Skeletal muscle satellite cell (primary cell): Measurements from ENCODE around the gene HLA-DRB1.
"Not testable (repeated sequence)": the region's sequence is repeated elsewhere in the genome, so short reads cannot be mapped to it uniquely, and the experiment has no call there.

Source experiments
- H3K27me3 ChIP-seq: 2 replicates; pipeline ENCODE4 v1.7.0; 2013; ENCODE audit warnings: low read length; ENCODE audit not compliant: control insufficient read depth, insufficient read depth
- H3K36me3 ChIP-seq: 2 replicates; pipeline ENCODE4 v1.7.0; 2013; ENCODE audit warnings: mild to moderate bottlenecking, control low read depth, low read length; ENCODE audit not compliant: insufficient read depth
- H3K4me1 ChIP-seq: 2 replicates; pipeline ENCODE4 v1.7.0; 2013; ENCODE audit warnings: low read length; ENCODE audit not compliant: control insufficient read depth, insufficient read depth
- H3K4me2 ChIP-seq: 2 replicates; pipeline ENCODE4 v1.7.0; 2013; ENCODE audit warnings: mild to moderate bottlenecking, low read length
- H3K4me3 ChIP-seq: 2 replicates; pipeline ENCODE4 v1.7.0; 2013; ENCODE audit warnings: low read length
- H3K9ac ChIP-seq: 2 replicates; pipeline ENCODE4 v1.7.0; 2013; ENCODE audit warnings: mild to moderate bottlenecking, low read depth, low read length, moderate library complexity
- H3K9me3 ChIP-seq: replicated peaks from 2 replicates; pipeline ENCODE4 v1.7.0; 2013; ENCODE audit warnings: mild to moderate bottlenecking, control low read depth, low read length

The HLA-DRB1 gene

GRCh38 chr6:32607263-32607987 is 17.8 kb upstream of the HLA-DRB1 start:
- Histone ChIP-seq H3K4me1 (no peaks in the 10 kb centered on the region), H3K9ac (no peak overlapping the region), H3K4me3 (no peak overlapping the region), H3K9me3 (no peaks in the 10 kb centered on the region), H3K36me3 (no peaks in the 10 kb centered on the region), H3K27me3 (no peaks in the 10 kb centered on the region), H3K4me2 (no peak overlapping the region)

DNA sequence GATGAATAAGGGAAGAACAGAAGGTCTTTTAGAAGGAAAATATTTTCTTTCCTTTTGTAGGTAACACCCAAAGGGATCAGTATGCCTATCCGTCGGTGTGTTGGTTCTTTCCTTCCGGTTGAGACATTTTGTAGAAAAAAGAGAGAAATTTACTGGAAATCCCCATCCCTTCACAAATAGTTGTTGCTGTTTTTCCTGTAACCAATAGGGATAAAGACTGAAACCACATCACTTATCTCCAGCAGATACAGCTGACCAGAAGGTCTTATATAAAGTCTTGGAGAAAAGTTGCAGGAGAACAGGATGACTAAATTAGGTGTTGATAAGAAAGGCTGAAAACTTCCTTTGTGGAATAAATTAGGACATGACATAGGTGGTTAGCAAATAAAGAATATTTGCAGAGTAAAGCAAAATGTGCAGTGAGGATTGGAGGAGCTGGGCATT is 14.8 kb upstream of the HLA-DRB1 start:
- no peak overlapping the region for H3K4me3 ChIP-seq
- H3K4me1 ChIP-seq, result no peaks in the 10 kb centered on the region
- no peak overlapping the region for H3K4me2 ChIP-seq
- no peak overlapping the region for H3K9ac ChIP-seq
- no peaks in the 10 kb centered on the region for H3K36me3 ChIP-seq
- H3K27me3 ChIP-seq, result no peaks in the 10 kb centered on the region
- no peaks in the 10 kb centered on the region for H3K9me3 ChIP-seq

DNA sequence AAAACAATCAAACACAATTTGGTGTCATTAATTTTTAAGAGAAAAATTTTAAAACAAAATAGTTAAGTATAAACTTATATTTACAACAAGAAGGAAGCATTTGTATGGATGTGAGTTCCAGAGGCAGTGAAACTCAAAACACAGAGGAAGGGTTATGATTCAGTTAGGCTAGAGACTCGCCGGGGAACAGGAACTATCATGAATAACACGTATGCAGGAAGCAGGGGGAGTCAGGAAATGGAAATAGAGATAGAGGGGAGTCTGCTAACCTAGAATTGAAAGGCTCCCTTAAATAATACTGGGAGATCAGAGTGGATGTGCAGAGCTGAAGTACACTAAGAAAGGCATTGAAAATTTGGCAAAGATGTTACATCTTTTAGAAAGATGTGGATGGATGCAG is 14.2 kb upstream of the HLA-DRB1 start:
- H3K4me1 ChIP-seq, result no peaks in the 10 kb centered on the region
- no peak overlapping the region for H3K9ac ChIP-seq
- H3K4me3 ChIP-seq, result no peak overlapping the region

GRCh38 chr6:32603222-32603621 is 13.6 kb upstream of the HLA-DRB1 start:
- H3K9me3 ChIP-seq, result no peaks in the 10 kb centered on the region
- no peaks in the 10 kb centered on the region for H3K27me3 ChIP-seq
- no peak overlapping the region for H3K4me2 ChIP-seq
- no peak overlapping the region for H3K4me3 ChIP-seq
- no peaks in the 10 kb centered on the region for H3K4me1 ChIP-seq
- no peaks in the 10 kb centered on the region for H3K36me3 ChIP-seq
- no peak overlapping the region for H3K9ac ChIP-seq

More for the DNA sequence above, 14.2 kb upstream of the HLA-DRB1 start:
- Histone ChIP-seq H3K27me3 (no peaks in the 10 kb centered on the region), H3K36me3 (no peaks in the 10 kb centered on the region), H3K9me3 (no peaks in the 10 kb centered on the region), H3K4me2 (no peak overlapping the region)

GRCh38 chr6:32602383-32602782 is 12.7 kb upstream of the HLA-DRB1 start:
- Histone ChIP-seq H3K4me3 (no peak overlapping the region), H3K27me3 (no peaks in the 10 kb centered on the region), H3K9ac (no peak overlapping the region), H3K36me3 (no peaks in the 10 kb centered on the region), H3K4me2 (no peak overlapping the region), H3K9me3 (no peaks in the 10 kb centered on the region), H3K4me1 (no peaks in the 10 kb centered on the region)

GRCh38 chr6:32597024-32597423 is 7.4 kb upstream of the HLA-DRB1 start:
- Histone ChIP-seq H3K36me3 (no peaks in the 10 kb centered on the region), H3K9me3 (no peaks in the 10 kb centered on the region), H3K27me3 (no peaks in the 10 kb centered on the region), H3K4me3 (no peak overlapping the region), H3K4me1 (no peaks in the 10 kb centered on the region), H3K9ac (no peak overlapping the region), H3K4me2 (no peak overlapping the region)

DNA sequence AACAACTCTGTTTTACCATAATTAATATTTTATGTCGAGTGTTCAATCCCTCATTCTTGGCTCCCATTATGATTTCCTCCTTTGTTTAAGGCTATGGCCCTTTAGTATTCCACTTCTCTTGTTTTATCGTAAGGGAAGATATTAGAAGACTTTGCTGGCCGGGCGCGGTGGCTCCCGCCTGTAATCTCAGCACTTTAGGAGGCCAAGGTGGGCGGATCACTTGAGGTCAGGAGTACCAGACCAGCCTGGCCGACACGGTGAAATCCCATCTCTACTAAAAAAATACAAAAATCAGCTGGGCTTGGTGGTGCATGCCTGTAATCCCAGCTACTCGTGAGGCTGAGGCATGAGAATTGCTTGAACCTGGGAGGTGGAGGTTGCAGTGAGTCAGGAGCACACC is 1.1 kb upstream of the HLA-DRB1 start:
- not testable (repeated sequence) for H3K4me2 ChIP-seq, H3K27me3 ChIP-seq, H3K36me3 ChIP-seq, H3K4me1 ChIP-seq, H3K9me3 ChIP-seq, H3K9ac ChIP-seq, H3K4me3 ChIP-seq

DNA sequence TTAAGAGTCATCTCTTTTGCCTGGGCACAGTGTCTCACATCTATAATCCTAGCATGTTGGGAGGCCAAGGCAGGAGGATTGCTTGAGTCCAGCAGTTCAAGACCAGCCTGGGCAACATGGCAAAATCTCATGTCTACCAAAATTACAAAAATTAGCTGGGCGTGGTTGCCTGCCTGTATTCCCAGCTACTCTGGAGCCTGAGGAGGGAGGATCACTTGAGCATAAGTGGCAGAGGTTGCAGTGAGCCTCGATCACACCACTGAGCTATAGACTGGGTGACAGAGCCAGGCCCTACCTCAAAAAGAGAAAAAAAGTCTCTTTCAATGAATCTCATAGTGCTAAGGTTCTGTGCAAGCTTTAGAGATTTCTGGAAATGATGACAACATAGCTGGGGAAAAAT is 1.5 kb downstream of the HLA-DRB1 start:
- Histone ChIP-seq H3K36me3 (no peaks in the 10 kb centered on the region), H3K4me3 (no peak overlapping the region), H3K4me1 (no peaks in the 10 kb centered on the region), H3K9ac (no peak overlapping the region), H3K9me3 (no peaks in the 10 kb centered on the region), H3K4me2 (no peak overlapping the region), H3K27me3 (no peaks in the 10 kb centered on the region)

GRCh38 chr6:32583527-32583898 is 6.1 kb downstream of the HLA-DRB1 start:
- no peaks in the 10 kb centered on the region for H3K36me3 ChIP-seq
- H3K4me1 ChIP-seq, result no peaks in the 10 kb centered on the region
- H3K9ac ChIP-seq, result no peak overlapping the region
- H3K4me2 ChIP-seq, result no peak overlapping the region
- no peak overlapping the region for H3K4me3 ChIP-seq
- H3K9me3 ChIP-seq, result no peaks in the 10 kb centered on the region
- H3K27me3 ChIP-seq, result no peaks in the 10 kb centered on the region

GRCh38 chr6:32581315-32582095 is 8.1 kb downstream of the HLA-DRB1 start:
- Histone ChIP-seq H3K4me1 (no peaks in the 10 kb centered on the region), H3K9me3 (no peaks in the 10 kb centered on the region), H3K9ac (no peak overlapping the region), H3K27me3 (no peaks in the 10 kb centered on the region), H3K4me2 (no peak overlapping the region), H3K4me3 (no peak overlapping the region), H3K36me3 (no peaks in the 10 kb centered on the region)

DNA sequence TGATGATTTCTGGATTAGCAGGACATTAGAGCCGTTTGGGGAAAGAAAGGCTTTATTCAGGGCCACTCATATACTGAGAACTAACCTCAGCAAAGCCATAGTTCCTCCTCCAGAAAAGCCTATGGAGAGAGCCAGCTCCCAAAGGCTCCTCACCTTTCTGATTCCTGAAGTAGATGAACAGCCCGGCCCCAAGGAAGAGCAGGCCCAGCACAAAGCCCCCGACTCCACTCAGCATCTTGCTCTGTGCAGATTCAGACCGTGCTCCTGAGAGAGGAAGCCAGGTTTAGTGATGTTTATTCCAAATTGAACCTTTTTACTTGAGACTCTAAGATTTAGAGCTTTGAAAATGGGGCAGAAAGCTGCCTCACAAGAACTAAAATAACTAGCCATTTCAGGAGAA is 9.1 kb downstream of the HLA-DRB1 start:
- no peak overlapping the region for H3K4me3 ChIP-seq
- H3K4me1 ChIP-seq, result no peaks in the 10 kb centered on the region
- H3K9ac ChIP-seq, result no peak overlapping the region
- H3K27me3 ChIP-seq, result no peaks in the 10 kb centered on the region
- no peak overlapping the region for H3K4me2 ChIP-seq
- H3K36me3 ChIP-seq, result no peaks in the 10 kb centered on the region
- no peaks in the 10 kb centered on the region for H3K9me3 ChIP-seq

- Histone ChIP-seq H3K4me1 (no peaks in the 10 kb centered on the region), H3K9ac (no peak overlapping the region), H3K36me3 (no peaks in the 10 kb centered on the region), H3K4me2 (no peak overlapping the region), H3K27me3 (no peaks in the 10 kb centered on the region), H3K9me3 (no peaks in the 10 kb centered on the region), H3K4me3 (no peak overlapping the region)
Measured at GRCh38 chr6:32578962-32579361, 10.7 kb downstream of the HLA-DRB1 start.
